ENCODE results near the gene PRR23B.
"Not testable (repeated sequence)": the region's sequence is repeated elsewhere in the genome, so short reads cannot be mapped to it uniquely, and the experiment has no call there.

Gene PRR23B

DNA sequence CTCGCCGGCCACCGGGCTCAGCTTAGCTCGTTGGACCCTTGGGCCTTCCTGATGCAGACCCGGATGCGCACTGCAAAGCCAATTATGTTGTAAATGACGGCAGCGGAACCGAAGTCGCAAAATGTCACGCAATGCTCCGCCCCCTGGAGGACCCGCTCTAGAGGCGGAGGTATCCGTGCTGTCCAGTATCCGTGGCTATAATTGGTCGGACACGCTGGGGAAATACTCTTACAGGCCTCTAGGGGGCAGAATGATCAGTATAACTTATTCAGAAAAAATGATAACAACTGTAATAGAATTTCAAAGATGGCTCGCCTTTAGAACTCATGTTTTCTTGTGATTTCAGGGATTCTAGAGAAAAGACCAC is at the start of gene PRR23B:
Gene PRR23B, minus strand, starts transcription at position 59 of the 367 bp plus-strand sequence. CDS start 265 bp downstream, outside the sequence.
- Mint-ChIP-seq H3K27me3 (peaks cover 6% of the 10 kb centered on the region), H3K36me3 (ENCODE audit: low read depth) (no peaks in the 10 kb centered on the region), H3K4me1 (ENCODE audit: low read depth) (no peaks in the 10 kb centered on the region), H3K9me3 (peaks cover 4% of the 10 kb centered on the region), H3K27ac (no peak within 1 kb of the TSS), H3K4me3 (no peak within 1 kb of the TSS)

DNA sequence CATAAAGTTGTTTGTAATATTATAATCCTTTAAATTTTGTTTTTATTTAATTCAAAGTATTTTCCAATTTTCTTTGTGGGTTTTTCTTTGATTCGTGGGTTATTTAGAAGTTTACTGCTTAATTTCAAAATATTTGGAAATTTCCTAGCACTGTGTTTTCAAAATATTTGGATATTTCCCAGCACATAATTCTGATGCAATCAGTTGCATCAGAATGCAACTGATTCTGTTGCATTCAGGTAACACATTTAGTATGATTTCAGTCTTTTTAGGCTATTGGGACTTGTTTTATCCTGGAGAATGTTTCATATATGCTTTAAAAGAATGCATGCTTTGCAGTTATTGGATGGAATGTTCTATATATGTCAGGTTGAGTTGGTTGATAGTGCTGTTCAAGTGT is 42.2 kb upstream of the PRR23B start:
- no peak overlapping the region for H3K27ac Mint-ChIP-seq
- H3K4me1 Mint-ChIP-seq (ENCODE audit: low read depth): no peaks in the 10 kb centered on the region
- no peaks in the 10 kb centered on the region for H3K9me3 Mint-ChIP-seq
- H3K4me3 Mint-ChIP-seq: no peak overlapping the region
- H3K27me3 Mint-ChIP-seq: peaks cover 7% of the 10 kb centered on the region
- no peaks in the 10 kb centered on the region for H3K36me3 Mint-ChIP-seq (ENCODE audit: low read depth)

DNA sequence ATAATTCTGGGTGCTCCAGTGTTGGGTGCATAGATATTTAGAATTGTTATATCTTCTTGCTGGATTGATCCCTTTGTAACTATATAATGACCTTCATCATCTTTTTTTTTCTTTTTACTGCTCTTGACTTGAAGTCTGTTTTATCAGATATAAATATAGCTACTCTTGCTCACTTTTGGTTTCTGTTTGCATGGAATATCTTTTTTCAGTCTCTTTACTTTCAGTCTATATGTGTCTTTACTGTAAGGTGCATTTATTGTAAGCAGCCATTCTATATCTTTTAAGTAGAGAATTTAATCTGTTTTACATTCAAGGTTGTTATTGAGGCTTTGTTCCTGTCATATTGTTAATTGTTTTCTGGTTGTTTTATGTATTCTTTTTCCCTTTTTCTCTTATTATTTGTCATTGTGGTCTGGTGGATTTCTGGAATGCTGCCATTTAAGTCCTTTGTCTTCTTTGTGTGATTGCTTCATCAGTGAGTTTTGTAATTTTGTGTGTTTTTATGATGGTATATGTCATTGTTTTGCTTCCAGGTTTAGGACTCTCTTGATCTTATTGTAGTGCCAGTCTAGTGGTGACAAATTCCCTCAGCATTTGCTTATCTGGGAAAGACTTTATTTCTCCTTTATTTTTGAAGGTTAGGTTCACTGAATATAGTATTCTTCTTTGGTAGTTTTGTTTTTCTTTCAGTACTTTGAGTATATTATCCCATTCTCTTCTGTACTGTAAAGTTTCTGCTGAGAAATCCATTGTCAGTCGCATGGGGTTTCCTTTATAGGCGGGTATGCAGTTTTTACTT is 32.3 kb upstream of the PRR23B start:
- Mint-ChIP-seq H3K4me1 (ENCODE audit: low read depth) (no peaks in the 10 kb centered on the region), H3K36me3 (ENCODE audit: low read depth) (no peaks in the 10 kb centered on the region), H3K9me3 (peaks cover 20% of the 10 kb centered on the region), H3K4me3 (no peak overlapping the region), H3K27ac (no peak overlapping the region), H3K27me3 (no peaks in the 10 kb centered on the region)

DNA sequence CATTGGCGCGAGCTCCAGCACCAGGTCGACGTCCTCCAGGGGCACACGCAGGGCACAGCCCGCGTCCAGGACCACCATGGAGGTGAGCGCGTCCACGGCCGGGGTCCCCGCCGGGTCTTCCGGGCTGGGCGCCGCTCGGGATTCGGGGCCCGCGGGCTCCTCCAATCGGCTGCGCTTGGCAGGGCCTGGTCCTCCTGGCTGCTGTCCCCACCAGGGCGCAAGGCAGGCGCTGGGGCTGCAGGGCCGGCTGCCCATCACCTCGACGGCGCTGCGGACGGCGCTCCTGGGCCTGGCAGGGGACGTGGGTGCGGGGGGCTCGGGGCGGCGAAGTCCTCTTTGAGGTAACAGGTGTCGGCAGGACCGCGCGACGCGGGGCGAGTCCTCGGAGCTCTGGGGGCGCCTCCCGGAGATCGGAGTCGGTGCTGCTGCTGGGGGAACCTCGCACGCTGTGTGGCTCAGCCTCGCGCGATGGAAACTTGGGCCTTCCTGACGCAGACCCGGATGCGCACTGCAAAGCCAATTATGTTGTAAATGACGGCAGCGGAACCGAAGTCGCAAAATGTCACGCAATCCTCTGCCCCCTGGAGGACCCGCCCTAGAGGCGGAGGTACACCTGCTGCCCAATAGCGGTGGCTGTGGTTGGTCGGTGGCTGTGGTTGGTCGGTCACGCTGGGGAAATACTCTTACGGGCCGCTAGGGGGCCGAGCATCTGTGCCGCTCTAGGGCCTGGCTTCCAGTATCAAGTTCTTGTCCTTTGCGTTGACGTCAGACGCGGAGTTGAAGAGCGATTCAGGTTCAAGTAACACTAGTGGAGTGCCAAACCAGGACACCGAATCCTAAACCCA is 23.9 kb upstream of the PRR23B start, which contains the start of gene PRR23C:
Gene PRR23C, minus strand, starts transcription at position 527 of the 845 bp plus-strand sequence. Its CDS starts 272 bp downstream, at position 255.
- peaks cover 8% of the 10 kb centered on the region for H3K9me3 Mint-ChIP-seq
- peaks cover 4% of the 10 kb centered on the region for H3K27me3 Mint-ChIP-seq
- no peaks in the 10 kb centered on the region for H3K4me1 Mint-ChIP-seq (ENCODE audit: low read depth)
- no peaks in the 10 kb centered on the region for H3K36me3 Mint-ChIP-seq (ENCODE audit: low read depth)
- H3K4me3 Mint-ChIP-seq: no peak within 1 kb of the TSS
- no peak within 1 kb of the TSS for H3K27ac Mint-ChIP-seq

GRCh38 chr3:139043554-139044365 is 23.0 kb upstream of the PRR23B start:
- Mint-ChIP-seq H3K4me3 (no peak overlapping the region), H3K4me1 (ENCODE audit: low read depth) (no peaks in the 10 kb centered on the region), H3K9me3 (peaks cover 8% of the 10 kb centered on the region), H3K27me3 (peaks cover 8% of the 10 kb centered on the region), H3K27ac (no peak overlapping the region), H3K36me3 (ENCODE audit: low read depth) (no peaks in the 10 kb centered on the region)

GRCh38 chr3:139037478-139037877 is 16.8 kb upstream of the PRR23B start:
- Mint-ChIP-seq H3K27me3 (peaks cover 11% of the 10 kb centered on the region), H3K36me3 (ENCODE audit: low read depth) (no peaks in the 10 kb centered on the region), H3K9me3 (peaks cover 5% of the 10 kb centered on the region), H3K4me3 (no peak overlapping the region), H3K4me1 (ENCODE audit: low read depth) (no peaks in the 10 kb centered on the region), H3K27ac (no peak overlapping the region)

- no peak overlapping the region for H3K4me3 Mint-ChIP-seq
- no peaks in the 10 kb centered on the region for H3K36me3 Mint-ChIP-seq (ENCODE audit: low read depth)
- H3K9me3 Mint-ChIP-seq: peaks cover 5% of the 10 kb centered on the region
- no peak overlapping the region for H3K27ac Mint-ChIP-seq
- no peaks in the 10 kb centered on the region for H3K4me1 Mint-ChIP-seq (ENCODE audit: low read depth)
- H3K27me3 Mint-ChIP-seq: peaks cover 3% of the 10 kb centered on the region
These were observed 11.7 kb upstream of the PRR23B start for GRCh38 chr3:139032326-139033002.

GRCh38 chr3:139030576-139030975 is 9.8 kb upstream of the PRR23B start:
- H3K4me1 Mint-ChIP-seq (ENCODE audit: low read depth); H3K4me3 Mint-ChIP-seq; H3K36me3 Mint-ChIP-seq (ENCODE audit: low read depth); H3K9me3 Mint-ChIP-seq; H3K27me3 Mint-ChIP-seq; H3K27ac Mint-ChIP-seq: not testable (repeated sequence)

- Mint-ChIP-seq H3K4me3 (no peak overlapping the region), H3K9me3 (no peaks in the 10 kb centered on the region), H3K27me3 (no peaks in the 10 kb centered on the region), H3K27ac (no peak overlapping the region), H3K4me1 (ENCODE audit: low read depth) (no peaks in the 10 kb centered on the region), H3K36me3 (ENCODE audit: low read depth) (no peaks in the 10 kb centered on the region)
These were observed 4.2 kb upstream of the PRR23B start for GRCh38 chr3:139024968-139025367.

DNA sequence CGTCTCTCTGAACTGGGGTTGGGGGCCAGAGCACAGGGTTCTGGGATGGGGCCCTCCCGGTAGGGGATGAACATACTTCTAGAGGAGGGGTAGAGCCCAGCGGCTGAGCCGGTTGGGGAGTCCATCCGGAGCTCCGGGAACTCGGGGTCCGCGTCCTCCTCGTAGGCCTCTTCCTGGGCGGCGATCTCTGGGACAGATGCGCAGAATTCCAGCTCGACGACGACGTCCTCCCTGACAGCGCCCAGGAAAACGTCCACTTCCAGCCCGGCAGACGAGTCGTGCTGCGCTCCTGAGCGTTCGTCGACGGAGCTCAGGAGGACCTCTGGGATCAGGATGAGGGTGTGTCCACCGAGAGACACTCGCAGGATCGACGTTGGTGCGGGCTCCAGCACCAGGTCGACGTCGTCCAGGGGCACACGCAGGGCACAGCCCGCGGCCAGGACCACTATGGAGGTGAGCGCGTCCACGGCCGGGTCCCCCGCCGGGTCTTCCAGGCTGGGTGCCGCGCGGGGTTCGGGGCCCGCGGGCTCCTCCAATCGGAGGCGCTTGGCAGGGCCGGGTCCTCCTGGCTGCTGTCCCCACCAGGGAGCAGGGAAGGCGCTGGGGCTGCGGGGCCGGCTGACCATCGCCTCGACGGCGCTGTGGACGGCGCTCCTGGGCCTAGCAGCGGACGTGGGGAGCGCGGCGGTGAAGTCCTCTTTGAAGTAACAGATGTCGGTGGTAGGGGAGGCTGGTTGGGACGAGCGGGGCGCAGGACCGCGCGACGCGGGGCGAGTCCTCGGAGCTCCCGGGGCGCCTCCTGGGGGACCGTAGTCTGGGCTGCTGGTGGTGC is 474 bp downstream of the PRR23B start:
- Mint-ChIP-seq H3K4me1 (ENCODE audit: low read depth) (no peaks in the 10 kb centered on the region), H3K36me3 (ENCODE audit: low read depth) (no peaks in the 10 kb centered on the region), H3K27me3 (peaks cover 6% of the 10 kb centered on the region), H3K9me3 (peaks cover 4% of the 10 kb centered on the region), H3K27ac (no peak overlapping the region), H3K4me3 (no peak overlapping the region)

DNA sequence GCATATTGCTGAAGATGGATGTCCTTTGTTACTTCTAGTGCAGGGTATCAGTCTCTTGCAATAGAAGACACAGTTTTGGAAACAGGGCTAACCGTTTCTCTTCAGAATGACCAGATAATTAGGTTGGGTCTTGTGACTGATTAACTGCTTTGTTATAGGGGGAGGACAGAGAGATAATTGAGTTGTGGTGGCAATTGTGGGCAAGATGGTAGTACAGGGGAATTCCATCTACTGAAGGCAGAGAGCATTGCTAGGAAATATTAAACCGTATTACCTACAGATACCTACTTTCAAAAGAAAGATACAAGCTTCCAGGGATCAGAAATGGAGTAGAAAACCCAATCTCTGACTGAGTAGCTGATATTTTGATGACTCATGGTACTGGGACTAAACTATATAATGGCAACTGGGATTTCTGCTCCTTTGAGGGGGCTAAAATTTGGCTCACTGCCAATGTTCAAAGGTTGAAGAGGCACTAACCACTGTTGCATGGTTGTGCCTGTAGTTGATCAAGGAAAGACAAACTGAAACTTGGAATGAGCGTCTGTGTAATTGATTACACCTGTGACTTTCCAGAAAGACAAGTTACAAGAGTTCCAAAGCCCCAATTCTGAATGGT is 4.2 kb downstream of the PRR23B start:
- no peaks in the 10 kb centered on the region for H3K36me3 Mint-ChIP-seq (ENCODE audit: low read depth)
- H3K4me3 Mint-ChIP-seq: no peak overlapping the region
- peaks cover 9% of the 10 kb centered on the region for H3K9me3 Mint-ChIP-seq
- H3K27ac Mint-ChIP-seq: no peak overlapping the region
- peaks cover 10% of the 10 kb centered on the region for H3K27me3 Mint-ChIP-seq
- no peaks in the 10 kb centered on the region for H3K4me1 Mint-ChIP-seq (ENCODE audit: low read depth)

GRCh38 chr3:139006051-139006716 is 14.5 kb downstream of the PRR23B start, which contains the start of gene PRR23A:
Gene PRR23A (minus strand): TSS chr3:139006268. CDS start chr3:139006268, 0 bp downstream.
- H3K27me3 Mint-ChIP-seq: peaks cover 12% of the 10 kb centered on the region

More at GRCh38 chr3:139006051-139006716, 14.5 kb downstream of the PRR23B start, which contains the start of gene PRR23A:
- Mint-ChIP-seq H3K4me1 (ENCODE audit: low read depth) (no peaks in the 10 kb centered on the region), H3K27ac (no peak within 1 kb of the TSS), H3K9me3 (peaks cover 18% of the 10 kb centered on the region), H3K36me3 (ENCODE audit: low read depth) (no peaks in the 10 kb centered on the region), H3K4me3 (no peak within 1 kb of the TSS)
